ENCODE measurements around the gene MAPRE2. TPM values are rescaled to one million over a fixed set of nuclear protein-coding genes. Genes with fewer than 3 reads are reported as not detected.

The MAPRE2 gene
- polyA plus RNA-seq (2014; cell fraction: cytosol; rRNA removed): 20.1 and 20.2 TPM in 2 replicates
- 12.3 and 16.4 TPM in 2 replicates for polyA plus RNA-seq (2014; cell fraction: nucleus; rRNA removed)

DNA sequence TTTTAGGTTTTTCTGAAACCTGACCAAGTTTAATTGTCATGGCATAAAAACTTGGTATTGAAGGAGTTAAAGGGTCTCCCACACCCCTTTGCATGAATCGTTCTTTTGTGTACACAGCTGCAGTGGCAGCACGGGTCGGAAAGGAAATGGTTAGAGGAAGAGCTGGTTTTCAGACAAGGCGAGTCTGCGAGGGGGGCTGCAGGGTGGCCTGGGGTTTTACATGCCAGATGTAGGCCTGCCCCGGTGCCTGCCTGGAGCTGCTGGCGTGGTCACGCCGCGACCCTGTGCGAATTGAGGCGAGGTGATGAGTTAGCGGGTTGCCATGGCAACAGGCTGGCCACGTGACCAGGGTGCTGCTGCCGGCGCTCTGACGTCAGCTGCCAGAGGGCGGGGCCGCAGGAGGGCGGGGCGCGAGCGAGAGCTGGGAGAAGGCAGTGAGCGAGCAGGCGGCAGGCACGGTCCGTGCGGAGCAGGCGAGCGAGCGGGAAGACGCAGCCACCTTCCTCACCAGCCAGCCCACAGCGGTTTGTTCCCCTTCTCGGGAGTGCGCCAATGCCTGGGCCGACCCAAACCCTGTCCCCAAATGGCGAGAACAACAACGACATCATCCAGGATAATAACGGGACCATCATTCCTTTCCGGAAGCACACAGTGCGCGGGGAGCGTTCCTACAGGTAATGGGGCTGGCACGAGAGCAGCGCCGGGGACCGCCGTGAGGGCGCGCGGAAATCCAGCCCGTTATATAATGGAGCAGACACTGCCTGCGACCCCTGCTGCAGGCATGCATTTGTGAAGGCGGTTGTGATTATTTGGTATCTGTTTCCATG is at the start of gene MAPRE2:
Gene MAPRE2, plus strand, starts transcription at position 426 of the 827 bp plus-strand sequence. Its CDS starts 127 bp downstream, at position 553.
- peak; percentile 99 for DNase-seq (ENCODE audit: low spot score)

DNA sequence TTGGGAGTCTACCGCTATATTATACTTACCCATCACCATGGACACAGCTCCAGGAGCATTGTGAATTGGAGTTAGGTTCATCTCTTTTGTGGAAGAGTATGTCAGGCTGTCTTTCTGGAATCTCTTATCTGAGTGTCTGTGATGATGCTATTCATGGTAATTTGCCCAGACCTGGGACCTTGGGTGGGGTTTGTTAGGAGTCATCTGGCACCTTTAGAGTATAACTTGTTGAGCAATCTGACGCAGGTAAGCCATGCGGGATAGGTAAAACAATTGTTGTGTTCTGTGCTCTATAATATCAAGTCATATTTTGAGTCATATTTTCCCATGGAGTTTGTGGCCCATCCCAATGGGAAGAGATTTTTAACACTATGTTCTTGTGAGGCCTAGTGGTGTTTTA is 49.7 kb upstream of the MAPRE2 start:
- DNase-seq (ENCODE audit: low spot score): no peak

DNA sequence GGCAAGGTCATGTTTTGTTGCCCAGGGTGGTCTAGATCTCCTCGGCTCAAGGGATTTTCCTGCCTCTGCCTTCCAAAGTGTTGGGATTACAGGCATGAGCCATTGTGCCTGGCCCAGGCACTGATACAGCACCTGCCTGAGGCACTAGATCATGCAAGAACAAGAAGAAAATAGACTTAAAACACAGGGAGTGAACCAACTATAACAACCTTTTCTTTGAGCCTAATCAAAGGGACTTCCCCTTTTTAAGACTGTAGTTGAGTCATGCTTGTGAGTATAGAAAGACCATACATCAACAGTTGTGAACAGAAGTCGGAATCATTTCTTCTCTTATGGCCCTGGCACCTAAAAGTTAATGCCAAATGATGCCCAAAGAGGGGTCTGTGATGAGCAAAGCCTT is 47.9 kb upstream of the MAPRE2 start:
- no peak for DNase-seq (ENCODE audit: low spot score)

DNA sequence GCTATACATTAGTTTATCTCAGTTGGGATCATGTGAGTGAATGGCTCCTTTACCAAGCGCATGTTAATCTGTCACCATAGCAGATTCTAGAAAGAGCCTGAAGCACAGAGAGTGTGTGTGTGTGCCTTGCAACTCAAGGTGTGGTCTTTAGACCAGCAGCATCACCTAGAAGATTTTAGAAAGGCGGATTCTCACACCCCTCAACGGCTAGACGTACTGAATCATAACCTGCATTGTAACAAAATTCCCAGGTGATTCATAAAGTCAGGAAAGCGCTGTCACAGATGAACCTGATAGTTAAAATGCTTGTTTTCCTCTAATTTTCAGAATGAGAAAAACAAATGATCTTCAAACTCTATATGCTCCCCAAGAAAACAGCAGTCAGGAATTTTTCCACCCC is 45.5 kb upstream of the MAPRE2 start:
- no peak for DNase-seq (ENCODE audit: low spot score)

DNA sequence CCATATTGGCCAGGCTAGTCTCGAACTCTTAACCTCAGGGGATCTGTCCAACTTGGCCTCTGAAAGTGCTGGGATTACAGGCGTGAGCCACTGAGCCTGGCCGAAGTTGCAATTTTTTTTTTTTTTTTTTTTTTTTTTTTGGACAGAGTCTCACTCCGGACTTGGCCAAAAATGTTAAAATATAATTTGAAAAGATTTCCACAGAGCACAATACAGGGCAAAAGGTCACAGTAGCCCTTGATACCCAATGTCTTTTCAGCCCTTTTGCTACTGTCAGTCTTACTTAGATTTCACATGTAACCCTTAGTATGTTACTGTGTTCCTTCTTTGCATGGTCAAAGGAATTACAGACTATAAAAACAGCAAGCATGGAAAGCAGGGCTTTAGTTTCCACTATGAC is 42.6 kb upstream of the MAPRE2 start:
- DNase-seq (ENCODE audit: low spot score): no peak

DNA sequence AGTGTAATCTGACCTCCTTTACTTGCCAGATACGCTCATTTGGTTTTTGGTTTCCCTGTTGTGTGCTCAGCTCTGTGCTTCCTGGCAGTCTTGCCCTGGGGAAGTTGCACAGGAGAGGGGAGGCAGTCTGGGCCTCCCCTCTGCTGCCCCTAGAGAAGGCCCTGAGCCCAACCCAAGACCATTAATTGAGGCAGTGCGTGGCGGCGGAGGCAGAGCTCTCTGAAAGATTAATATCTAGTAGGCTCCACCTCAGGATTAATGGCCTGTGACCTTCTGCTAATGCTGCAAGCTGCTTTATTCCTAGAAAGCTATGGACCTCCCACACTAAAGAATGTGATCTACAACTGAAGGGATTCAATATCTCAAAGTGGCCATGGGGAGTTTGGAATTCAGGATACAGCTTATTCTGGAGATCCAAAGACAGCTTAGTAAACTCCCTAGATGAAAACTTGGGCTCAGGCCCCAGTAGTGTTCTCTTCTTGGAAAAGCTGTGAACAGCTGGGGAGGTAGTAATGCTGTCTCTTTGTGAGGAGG is 41.4 kb upstream of the MAPRE2 start:
- DNase-seq (ENCODE audit: low spot score): no peak

DNA sequence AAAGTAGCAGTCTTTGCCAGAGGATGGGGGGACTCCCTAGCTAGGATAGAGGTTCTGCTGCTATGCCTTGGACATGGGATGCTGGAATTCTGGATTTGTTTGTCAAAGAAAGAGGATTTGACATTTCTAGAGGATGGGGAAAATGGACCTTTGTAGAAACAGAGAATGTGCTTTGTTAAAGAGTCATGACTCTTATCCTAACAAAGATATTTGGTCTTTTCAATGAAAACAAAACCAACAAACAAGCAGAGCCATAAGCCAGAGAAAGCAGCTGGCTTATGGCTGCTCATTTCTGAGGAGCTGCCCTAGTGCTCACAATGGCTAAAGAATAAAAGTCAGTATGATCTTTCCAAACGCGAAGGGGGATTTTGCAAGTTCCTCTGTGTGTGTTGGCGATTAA is 40.8 kb upstream of the MAPRE2 start:
- no peak for DNase-seq (ENCODE audit: low spot score)

DNA sequence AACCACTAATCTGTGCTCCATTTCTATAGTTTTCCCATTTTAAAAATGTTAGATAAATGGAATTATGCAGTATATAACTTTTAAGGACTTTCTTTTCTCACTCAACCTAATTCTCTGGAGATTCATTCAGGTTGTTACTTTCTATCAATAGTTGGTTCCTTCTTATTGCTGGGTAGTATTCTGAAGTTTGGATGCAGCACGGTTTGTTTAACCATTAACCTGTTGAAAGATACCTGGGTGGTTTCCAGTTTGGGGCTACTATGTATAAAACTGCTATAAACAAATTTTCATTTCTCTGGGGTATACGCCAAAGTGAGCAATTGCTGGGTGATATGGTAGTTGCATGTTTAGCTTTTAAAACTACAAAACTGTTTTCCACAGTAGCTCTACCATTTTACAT is 39.1 kb upstream of the MAPRE2 start:
- DNase-seq (ENCODE audit: low spot score): no peak

DNA sequence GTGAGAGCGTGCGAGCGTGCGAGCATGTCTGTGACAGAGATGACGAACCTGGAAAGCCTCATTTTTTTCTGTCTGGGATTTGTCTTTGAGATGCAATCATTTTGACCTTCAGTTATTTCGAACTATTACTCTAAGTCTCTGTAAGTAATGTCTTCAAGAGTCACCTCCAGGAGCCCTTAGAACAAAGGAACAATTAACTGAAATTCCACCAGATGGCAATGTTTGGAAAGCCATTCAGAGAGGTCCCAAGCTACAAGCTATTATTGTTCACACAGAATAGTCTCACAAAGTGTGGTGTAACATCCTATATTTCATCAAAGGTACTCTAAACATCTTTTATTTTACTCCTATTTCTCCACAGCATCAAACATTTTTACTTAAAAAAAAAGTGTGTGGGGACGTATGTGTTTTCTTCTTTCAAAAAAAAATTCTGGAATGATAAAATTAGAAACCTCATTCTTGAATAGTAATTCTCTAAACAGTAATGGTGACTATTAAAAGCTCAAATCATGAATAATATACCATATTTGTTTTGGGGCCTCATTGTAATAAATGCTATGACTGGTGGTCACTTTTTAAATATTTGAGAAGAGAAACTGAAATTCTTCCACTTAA is 35.1 kb upstream of the MAPRE2 start:
- DNase-seq (ENCODE audit: low spot score): peak; percentile 69

DNA sequence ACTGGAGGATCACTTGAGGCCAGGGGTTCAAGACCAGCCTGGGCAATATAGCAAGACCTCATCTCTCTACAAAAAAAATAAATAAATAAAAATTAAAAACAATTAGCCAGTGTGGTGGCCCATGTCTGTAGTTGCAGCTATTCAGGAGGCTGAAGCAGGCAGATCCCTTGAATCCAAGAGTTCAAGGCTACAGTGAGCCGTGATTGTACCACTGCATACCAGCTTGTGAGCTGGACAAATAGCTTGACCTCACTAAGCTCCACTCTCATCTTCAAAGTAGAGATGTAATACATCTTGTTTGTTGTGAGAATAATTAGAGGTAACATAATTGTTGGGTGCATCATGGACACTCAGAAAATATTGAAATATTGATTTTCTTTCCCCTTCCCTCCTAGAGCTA is 31.1 kb upstream of the MAPRE2 start:
- no peak for DNase-seq (ENCODE audit: low spot score)

DNA sequence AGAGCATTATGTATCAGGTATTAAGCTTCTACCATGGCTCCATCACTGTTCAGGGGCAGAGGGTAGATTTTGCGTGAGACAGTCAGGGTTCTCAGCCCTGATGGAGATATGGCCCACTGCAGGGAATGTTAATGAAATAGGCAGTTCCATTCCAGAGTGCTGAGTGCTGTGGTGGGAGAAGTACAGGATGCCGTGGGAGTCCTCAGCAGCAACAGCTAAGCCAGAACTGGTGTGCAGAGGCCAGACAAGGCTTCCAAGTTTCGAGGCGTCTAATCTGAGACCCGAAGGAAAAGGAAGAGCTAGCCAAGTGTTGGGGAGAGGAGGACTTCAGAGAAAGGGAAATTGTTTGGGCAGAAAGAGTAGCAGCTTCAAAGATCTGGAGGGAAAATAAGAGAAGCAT is 30.2 kb upstream of the MAPRE2 start:
- DNase-seq (ENCODE audit: low spot score): no peak

DNA sequence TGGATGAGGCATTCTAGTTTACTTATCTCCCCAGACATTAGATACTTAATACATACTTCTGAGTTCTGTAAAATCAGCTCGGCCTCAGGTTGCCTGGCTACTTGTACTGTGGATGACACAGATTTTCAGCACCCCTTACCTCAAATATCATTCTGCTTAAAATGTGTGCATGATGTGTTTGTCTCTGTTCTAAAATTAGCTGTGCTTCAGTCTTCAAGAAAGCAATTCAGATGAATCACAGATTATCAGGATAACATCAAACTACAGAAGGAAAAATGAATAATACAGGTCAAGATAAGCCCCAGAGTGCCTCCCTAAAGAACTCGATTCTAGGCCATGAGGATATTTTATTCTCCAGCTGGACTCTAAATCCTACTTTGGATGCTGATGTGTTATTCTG is 21.3 kb upstream of the MAPRE2 start:
- DNase-seq (ENCODE audit: low spot score): no peak

DNA sequence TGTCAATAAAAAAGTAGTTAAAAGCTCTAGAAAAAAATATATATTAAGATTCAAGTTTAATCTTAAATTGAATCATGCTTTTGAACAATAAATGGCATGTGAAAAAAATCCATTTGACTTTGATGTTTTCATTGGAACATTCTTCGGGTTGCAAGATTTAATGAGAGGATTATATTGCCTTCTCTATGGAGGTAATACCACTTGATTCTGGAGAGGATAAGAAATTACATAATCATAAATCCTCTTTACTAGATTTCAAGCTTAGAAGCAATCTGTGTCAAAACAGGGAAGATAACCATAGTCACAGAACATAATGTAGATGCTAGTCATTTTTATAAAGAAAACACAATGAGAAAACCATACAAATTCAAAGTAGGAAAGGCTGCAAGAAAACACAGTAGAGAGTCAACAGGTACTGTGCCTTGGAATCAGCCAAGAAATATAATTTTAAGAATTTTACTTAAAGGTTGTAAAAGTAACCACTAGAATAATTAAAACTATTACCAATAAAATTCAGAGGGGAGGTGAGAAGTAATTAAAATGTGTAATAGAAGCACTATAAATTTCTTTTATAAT is 18.7 kb upstream of the MAPRE2 start:
- DNase-seq (ENCODE audit: low spot score): no peak

DNA sequence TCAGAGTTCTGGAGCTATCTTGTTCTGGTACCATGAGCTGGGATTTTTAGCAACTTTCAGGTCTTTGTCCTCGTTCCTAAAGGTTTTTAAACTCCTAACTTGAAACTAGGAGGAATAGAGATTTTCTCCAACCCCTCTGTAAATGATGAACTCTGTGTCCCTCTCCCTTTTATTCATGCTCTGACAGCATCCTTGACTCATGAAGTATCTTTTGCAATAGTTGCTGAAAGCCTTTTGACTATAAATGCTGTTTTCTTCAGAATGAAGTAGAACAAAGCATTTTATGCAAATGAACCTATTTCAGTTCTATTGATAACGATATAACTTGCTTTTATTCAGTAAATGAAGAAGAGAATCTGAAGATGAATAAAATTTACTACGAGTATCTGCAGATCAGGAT is 17.0 kb upstream of the MAPRE2 start:
- no peak for DNase-seq (ENCODE audit: low spot score)

DNA sequence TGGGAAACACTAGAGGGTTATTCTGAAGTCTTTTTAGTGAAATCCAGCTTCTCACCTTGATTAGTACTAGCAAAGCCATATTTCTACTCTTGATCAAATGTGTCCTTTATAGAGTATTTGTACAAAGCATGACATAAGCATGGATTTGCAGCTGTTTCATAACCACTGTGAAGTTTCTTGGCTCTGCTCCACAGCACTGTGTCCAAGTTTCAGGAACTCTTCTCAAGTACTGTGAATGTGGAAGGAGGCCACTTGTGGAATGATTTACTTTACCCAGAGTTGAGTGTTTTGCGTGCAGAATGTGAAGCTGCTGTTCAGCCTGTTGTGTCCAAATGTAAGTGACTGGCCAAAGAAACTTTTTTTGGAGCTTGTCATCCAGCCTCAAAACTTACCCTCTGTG is 16.2 kb upstream of the MAPRE2 start:
- no peak for DNase-seq (ENCODE audit: low spot score)

DNA sequence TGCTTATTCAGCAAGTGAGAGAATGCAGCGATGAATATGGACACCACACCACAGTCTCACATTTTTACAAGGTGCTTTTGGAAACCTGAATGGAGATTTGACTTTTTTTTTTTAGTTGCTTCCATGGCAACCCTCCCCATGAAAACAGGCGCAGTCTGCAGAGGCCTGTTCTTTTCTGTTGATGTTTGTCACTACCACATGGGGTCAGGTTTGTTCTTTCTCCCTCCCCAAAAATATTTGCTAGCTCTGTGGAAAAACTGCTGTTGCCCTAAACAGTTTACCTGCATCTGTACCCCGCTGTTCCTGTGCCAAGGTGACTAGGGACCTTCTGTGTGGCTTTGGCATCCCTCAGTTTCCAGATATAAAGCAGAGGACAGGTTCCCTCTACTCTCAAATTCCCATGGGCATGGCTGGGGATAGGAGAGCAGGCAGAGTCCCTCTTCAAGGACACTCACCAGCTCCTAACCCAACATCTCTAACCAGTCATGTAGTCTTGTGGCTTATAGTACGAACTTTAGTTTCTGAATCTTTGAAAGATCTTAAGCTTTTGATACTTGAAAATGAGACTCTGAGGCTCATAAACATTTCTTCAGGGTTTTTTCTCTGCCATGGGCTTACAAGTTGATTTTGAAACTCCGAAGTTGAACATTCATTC is 14.7 kb upstream of the MAPRE2 start:
- DNase-seq (ENCODE audit: low spot score): no peak

DNA sequence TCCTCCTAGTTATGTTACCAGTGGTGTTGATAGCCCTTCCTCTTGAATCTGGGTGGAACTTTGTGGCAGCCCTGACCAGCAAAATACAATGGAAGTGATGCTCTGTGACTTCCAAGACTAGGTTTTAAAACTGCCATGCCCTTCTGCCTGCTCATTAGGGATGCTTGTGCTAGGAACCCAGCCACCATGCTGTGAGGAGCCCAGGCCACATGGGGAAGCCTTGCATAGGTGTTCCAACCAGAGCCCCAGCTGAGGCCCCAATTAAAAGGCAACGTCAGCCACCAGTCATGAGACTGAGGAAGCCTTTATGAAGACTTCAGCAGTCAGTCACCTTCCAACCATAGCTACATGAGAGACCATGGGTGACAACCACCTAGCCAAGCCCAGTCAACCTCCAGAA is 14.0 kb upstream of the MAPRE2 start:
- no peak for DNase-seq (ENCODE audit: low spot score)

DNA sequence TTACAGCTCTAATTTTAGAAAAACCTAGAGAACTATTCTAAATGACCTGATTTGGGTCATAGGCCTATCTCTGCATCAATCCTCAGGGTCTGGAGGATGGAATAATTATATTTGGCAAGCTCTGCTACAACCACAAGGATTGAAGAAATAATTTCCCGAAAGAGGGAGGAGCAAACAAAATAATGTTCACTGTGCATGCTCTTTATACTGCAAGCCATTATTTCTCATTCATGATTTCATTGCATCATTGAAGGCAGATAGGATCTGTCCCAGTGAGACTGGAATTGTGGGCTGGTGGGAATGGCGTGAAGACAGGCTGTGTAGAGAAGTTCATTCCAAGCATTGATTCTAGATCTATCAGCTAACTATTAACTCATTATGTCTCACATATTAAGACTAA is 12.7 kb upstream of the MAPRE2 start:
- no peak for DNase-seq (ENCODE audit: low spot score)

DNA sequence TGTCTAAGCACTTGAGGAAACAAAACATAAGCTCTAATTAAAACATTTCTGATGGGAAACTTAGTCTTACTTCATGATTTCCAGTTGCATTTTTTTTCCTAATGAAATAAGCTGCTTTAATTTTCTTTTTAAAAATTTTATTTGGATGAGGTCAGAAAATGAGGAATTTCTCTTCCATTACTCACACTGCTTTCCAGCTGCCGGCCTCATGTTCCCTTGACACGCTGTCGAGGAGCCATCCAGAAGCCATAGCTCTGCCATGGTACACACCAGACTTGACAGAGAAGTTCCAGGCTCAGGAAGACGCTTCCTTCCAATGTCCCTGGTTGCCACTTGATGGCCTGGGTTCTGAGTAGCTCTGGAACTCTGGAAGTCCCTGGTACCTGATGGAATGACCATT is 12.1 kb upstream of the MAPRE2 start:
- no peak for DNase-seq (ENCODE audit: low spot score)

DNA sequence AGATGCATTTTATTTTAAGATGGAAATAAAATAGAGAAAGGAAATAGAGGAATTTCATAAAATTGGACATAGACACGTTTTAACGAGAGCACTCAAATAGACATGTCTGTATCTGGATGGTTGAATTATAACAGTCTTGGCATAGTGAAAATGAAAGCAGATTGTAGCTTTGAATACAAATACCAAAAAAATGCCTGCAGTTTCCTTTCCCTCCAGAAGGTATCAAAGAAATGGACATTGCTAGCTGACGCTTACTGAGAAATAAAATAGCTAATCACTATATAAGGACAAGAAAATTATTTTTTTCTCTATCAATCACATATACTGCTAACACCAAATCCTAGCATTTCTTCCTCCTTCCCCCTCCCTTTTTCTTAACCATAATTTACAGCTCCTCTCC is 11.4 kb upstream of the MAPRE2 start:
- DNase-seq (ENCODE audit: low spot score): no peak

DNA sequence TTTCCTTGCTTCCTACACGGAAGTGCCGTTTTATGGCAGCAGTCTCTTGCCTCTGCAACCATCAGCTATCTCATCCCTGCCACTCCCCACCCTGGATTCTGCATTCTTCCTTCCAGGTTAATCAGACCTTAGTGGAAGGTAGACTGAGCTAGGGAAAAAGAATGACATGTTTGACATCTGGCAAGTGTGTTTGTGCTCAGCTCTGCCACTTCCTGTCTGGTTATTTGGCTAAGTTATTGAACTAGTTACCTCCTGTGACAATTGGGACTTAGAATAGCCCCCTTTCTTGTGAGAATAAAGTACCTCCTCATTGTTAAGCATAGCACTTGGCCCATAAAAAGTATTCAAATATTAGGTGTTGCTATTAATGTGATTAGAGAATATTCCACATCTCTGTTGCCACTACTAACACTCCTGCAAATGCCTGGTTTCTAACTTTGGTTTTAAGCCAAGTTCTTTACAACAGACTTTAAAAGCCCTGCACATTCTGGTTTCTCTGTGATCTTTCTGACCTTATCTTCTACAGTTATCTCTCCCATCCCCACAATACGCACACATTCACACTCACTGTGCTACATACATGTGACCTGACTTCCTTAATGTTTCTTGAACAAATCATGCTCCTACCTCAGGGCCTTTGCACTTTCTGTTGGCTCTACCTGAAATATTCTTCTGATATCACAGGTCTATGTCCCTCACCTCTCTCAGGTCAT is 10.8 kb upstream of the MAPRE2 start:
- DNase-seq (ENCODE audit: low spot score): no peak
